ENCODE data around the gene CLEC6A. TPM values are rescaled to one million over a fixed set of nuclear protein-coding genes. Genes with fewer than 3 reads are reported as not detected.

CLEC6A gene
- not detected in 2 replicates for total RNA-seq

GRCh38 chr12:8455727-8456360 lies at the start of gene CLEC6A:
TSS of gene CLEC6A (plus strand) at chr12:8455962. CDS start at chr12:8456112, 150 bp downstream.

GRCh38 chr12:8513256-8513655 lies 57.5 kb downstream of the CLEC6A start, which contains the start of gene CLEC4D:
TSS of gene CLEC4D (plus strand) at chr12:8513503. CDS start at chr12:8513733, 230 bp downstream.

Other genes starting within 250 kb of the CLEC6A start
- gene FAM90A1, start 228.3 kb upstream of the CLEC6A start, total RNA-seq, result under 0.01 and 0.09 TPM in 2 replicates
- gene CLEC4D, start 57.5 kb downstream of the CLEC6A start, total RNA-seq, result not detected in 2 replicates
- gene CLEC4E, start 84.9 kb downstream of the CLEC6A start, total RNA-seq, result not detected in 2 replicates
- gene AICDA, start 156.9 kb downstream of the CLEC6A start, total RNA-seq, result not detected in 2 replicates
- gene MFAP5, start 206.9 kb downstream of the CLEC6A start, total RNA-seq, result 5.3 and 57.4 TPM in 2 replicates
- 30.6 and 34.2 TPM in 2 replicates for gene RIMKLB, start 242.0 kb downstream of the CLEC6A start, total RNA-seq